ENCODE measurements around the gene CREB3L1.

CREB3L1 gene

DNA sequence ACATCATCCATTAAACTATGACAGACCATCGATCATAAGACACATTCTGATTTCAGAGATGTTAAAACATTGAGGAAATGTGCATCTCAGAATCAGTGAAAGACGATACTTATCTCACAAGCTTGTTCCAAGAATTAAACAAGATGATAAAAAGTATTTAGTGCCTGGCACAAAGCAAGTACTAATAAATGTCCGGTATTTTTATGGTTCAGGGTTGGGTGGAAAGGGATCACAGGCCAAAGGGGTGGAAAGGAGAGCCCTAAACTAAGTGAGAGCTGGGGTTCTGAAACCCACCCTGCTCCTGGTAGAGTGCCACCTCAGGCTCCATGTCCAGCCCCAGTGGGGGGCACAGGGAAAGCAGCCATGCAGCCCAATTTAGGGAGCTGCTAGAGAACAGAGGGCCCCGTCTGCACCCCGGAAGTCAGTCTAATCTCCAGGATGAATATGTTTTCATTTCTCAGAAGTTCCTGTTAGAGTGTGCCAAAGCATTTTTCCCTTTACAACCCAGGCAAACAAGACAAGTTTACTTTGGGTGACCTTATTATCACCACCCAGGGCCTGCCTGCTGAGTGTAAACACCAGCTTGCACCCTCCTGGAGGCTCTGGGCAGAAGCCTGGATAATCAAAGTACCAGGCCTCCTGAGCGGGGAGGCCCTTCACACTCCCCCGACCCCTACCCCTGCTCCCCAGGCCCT lies 3.8 kb upstream of the CREB3L1 start:
- no peak for DNase-seq

DNA sequence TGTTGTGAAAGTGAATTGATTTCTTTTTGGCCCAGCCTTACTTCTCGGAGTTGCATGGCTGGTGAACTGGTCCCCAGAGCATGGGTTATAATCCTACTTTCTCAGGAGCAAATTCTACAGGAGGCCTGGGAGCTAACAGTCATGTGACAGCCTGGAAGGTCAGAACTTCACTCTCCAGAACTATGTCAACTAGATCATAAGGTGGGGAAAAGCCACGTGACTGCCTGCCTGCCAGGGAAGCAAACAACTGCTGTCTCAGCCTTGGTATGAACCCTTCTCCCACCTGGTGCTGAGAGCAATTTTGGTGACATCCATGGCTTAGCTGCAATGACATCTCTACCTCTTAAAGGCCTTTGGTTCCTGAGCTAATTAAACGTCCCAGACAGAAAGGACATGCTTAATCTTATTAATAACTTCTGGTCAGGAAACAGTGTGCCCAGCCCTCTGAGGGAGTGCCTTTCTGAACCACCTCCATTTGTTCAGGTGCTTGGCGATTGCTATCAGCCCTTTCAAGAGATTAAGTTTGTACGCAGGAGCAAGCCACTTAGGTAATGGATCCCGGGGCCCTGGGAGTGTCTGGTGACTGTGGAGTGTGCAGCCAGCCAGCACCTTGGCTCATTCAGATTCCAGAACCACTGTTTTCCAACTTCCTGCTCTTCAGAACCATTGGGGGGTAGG lies 1.4 kb upstream of the CREB3L1 start:
- DNase-seq, result no peak

DNA sequence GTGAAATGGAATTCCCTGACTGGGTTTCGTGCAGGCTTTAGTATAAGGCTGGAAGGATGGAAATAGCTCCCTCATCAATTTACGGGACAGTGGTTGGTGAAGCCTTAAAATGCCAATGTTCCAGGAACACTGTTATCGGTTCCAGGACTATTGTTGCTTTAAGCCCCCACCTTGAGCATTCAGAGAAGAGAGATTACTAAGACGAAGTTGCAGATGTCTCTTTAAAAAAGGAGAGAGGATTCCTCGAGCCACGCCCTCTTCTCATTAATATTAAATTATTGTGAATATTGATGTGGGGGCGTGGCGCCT lies 195 bp upstream of the CREB3L1 start:
- no peak for DNase-seq

DNA sequence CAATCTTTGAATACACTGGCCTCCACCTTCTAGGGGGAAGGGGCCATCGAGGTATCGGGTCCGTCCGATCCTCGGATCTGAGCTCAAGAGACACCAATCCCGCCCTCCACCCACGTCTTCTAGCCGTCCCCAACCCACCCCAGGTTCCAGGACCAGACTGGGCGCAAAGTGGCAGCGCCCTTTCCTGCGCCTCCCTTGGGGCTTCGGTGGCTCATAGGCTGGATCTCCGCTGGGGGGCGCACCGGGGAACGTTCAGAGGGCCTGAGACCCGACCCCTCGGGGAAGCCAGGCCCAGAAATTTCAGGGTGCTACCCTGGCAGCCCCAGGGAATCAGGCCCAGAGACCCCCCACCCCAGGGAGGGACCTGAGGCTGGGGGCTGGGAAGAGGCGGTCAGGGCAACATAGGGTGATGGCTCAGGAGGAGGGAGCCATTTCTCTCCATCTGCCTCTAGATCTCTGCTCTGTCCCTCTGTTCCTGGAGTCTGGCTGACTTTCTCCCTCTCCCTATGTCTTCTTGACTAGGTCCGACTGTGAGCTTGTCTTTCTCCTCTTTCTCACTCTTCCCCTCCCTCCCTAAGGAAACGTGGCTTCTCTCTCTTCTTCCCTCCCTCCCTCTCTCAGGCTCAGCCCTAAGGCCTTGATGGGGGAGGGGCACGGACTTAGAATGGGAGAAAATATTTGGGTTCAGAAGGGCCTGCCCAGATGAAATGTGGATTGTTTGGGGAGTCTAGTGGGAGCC lies 1.1 kb downstream of the CREB3L1 start:
- DNase-seq, result no peak

DNA sequence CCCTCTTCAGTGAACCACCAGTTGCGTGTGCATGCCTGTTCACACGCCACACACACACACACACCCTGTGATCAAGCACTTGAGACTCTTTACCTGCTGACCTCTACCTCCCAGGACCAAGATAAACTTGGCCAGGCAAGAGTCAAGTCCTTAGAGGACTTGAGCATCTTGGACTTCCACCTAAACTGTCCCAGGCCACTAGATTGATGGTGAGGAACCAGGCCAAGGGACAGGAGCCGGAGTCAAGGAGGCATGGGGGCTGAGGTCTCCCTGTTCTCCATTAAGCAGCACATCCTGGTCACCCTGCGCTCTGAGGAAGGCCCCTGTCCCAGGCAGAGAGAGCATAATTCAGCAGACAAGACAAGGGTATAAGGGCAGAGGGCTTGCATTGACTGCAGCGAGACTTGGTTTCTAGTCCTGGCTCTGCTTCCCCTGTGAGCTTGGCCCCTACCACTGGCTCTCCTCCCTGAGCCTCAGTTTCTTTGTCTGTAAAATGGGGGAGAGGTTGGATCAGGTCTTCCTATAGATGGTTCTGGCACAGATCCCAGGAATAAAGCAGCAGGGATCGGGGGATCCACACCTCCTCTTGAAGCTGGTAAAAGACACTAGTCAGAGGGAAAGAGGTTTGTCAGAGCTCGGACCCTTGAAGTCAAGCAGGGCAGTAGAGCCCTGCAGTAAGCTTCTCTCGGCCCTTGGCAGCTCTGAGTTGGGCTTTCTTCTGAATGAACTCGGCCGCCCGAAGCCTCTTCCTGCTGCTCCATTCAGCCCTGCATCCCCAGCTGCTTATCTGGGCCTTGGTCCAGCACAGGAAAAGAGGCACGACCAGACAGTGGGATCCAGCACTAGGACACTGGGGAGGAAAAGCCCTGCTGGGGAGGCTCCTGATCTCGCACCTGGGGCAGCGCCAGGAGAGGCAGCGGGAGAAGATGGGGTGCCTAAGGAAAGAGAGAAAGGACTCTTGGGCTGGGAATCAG lies 2.0 kb downstream of the CREB3L1 start:
- DNase-seq, result no peak

DNA sequence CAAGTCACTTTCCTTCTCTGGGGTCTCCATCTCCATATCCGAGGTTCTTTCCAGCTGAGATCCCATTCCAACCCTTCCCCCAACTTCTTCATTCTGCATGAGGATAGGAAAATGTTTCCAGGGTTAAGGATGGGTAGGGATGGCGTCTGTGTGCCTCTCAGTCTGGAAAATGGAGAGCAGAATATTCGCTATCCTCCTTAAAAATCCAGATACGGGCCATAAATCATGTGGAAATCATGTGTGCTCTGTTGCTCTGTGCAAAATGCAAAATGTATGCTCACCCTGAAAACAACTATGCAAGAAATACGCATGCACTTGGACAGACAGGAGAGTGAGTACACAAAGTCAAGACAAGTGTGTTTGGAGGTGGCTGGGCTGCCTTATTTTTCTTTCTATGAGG lies 3.2 kb downstream of the CREB3L1 start:
- DNase-seq, result no peak

DNA sequence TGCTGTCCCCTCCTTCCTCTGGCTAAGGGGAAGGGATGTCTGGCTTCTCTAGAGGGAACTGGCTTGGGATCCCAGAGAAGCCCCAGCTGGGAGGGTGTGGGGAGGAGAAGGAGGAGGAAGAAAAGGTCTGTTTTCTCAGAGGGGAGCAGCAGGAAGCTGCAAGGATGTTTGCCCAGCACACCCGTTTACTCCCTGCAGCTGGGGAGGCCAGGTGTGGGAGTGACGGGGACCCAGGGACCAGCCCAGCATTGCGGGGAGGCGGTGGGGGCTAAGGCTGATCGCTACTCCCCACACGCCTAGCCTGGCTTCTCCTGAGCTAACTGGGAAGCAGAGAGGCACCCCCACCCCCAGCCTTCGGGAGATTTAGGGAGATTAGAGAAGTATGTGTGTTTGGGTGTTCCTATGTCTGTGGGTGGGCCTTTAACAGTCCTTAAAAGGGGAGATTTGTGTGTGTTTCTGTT lies 3.9 kb downstream of the CREB3L1 start:
- DNase-seq, result no peak

DNA sequence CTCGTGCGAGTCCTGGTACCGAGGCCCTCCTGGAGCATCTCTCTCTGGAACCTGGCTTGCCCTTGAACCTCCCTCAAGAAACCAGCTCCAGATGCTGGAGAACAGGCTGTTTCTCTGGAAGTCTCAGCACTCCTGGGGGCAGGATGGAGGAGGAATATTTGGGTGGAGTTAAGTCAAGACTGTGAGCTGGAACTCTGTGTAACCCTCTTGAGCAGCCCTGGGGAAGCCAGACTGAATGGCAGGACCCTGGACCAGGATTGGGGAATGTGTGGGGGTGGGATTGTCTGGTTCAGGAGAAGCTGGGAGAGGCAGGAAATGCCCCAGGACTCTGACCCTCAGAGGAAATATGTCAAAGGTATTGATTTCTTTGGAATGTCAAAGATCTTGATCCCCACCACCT lies 7.7 kb downstream of the CREB3L1 start:
- DNase-seq, result no peak

DNA sequence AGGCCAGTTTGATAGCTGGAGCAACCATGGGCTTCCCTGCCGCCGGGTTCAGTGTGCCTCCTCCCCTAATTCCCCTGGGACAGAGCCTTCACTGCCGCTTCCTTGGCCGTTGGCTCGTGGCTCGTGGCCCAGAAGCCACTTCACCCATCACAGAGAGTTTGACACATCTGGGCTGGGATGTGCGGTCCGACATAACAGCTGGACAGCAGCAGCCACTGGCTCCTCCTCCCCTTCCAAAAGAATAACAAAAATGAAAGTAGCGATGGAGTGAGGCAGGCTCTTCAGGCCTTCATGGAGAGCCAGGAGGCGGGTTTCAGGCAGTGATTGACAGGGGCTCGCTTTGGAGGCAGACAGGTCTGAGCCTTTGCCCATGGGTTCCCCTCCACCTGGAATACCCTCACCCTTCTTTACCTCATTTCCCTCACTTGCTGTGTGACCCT lies 8.2 kb downstream of the CREB3L1 start:
- DNase-seq, result no peak

DNA sequence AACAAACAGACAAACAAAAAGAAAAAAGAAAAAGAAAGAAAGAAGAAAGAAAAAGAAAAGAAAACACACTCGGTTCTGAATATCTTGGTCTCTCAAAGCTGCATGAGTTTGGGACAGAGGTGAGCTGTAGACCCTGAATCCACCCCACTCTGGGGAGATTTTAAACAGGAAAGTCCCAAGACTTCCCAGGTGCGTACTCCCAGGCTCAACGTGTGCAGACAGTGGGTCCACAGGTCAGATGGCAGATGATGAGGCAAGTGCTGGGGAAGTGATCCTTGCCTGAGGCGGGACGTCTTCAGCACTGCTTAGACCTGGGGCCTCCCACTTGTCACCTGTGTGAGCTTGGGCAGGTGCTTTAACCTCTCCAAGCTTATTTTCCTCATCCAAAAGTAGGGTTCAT lies 9.3 kb downstream of the CREB3L1 start:
- DNase-seq, result no peak

DNA sequence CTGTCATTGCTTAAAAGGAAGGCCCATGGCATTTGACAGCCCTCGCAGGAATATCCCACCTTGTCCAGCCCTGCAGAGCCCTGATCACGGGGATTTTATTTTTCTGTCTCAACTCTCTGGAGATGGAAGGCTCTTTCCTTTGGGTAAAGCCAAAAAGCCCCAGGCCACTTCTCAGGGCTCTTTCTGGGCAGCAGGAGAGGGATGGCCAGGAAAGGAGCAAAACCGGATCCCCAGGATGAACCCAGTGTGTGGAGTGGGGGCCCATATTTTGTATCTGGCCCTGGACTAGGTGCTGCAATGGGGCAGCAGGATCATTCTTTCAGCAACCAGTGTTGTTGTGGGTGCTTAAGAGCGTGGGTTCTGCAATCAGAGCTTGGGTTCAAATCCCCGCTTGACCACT lies 11.0 kb downstream of the CREB3L1 start:
- DNase-seq, result no peak

DNA sequence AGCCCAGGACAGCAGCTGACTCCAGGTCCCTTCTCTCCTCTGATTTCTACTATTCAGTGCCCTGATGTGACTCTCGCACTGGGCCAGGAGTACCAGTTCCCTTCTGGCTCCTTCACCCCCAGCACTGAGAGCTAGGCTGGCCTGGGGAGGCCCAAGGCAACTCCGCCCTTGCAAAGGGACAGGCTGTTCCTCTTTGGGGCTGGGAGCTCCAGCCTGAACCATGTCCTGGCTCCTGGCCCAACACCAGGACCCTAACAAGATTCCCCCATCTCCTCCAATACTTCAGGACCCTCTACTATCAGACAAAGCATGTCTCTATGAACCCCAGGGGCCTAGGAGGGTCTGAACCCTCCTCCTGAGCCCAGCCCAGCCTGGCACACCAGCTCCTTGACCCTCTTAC lies 12.5 kb downstream of the CREB3L1 start:
- DNase-seq, result no peak

DNA sequence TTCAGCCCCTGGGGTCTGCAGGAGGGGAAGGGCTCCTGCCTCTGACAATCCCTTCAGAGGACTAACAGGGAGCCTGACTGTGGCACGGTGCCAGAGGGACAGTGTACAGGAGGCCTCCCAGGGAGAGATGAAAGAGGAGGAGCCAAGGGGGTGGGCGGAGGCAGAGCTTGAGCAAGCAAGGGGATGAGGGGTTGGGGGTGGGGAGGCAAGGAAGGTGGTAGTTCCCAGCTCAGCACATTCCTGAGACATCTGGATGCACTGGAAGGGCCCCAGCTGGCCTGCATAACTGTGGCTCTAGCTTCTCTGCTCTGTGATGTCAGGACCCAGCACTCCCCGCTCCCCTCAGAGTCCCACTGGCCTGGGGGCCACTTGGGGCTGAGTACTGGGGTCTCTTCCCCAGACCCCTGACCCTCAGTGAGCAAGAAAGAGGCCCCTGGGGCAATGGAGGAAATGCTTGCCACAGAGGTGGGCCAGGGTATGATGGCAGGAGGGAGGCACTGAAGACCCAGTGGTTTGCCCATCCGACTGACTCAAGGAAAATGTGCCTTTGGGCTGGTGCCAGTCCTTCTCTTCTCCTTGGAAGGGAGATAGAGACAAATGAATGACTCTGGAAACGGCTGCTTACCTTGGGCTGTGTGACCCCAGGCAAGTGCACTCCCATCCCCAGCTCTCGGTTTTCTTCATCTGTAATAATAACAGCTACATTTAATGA lies 13.3 kb downstream of the CREB3L1 start:
- no peak for DNase-seq

DNA sequence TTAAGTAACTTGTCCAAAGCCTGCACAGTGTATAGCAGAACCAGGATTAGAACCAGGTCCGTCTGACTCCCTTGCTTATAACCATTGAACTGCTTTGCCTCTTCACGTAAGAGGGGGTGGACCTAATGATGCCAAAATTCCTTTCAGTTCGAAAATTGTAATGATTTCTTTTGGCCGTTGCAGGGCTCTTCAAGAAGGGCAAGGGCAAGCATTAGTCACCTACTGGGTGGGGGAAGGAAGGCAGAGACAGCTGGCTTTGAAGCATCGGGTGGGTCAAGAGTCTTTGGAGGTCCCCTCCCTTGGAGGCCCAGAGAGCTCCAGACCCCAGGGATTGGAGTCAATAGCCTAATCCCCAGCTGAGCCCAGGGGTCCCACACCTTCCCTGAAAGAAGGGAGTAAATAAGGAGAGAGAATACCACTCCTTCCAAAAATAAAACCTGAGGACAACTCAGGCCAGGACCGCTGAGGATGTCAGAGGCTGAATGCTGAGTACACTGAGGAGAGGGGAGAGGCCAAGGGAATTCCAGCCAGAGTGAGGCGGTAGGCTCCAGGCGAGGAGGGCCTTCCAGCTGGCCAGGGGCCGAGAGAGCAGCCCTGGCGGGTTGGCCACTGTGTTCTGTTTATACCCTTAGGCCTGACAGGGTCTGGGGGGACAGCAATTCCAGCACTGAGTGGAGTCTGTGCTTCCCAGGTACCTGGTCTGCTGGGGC lies 14.1 kb downstream of the CREB3L1 start:
- DNase-seq, result no peak

DNA sequence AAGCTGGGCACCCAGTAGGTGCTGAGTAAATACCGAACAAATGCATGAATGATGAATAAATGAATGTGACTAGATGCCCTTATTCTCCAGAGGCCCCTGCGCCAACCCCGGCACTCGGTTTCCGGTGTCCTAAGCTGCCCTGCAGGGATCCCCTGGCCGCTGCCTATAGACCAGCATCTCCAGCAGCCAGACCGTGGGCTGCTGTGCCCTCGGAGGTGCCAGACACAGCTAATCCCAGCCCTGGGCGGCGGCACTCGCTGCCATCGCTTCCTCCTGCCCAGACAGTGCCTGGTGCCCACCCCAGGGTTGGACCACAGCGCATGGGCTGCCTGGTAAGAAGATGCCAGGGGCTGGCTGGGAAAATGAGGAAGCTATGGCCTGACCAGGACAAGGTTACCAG lies 15.6 kb downstream of the CREB3L1 start:
- DNase-seq, result no peak

DNA sequence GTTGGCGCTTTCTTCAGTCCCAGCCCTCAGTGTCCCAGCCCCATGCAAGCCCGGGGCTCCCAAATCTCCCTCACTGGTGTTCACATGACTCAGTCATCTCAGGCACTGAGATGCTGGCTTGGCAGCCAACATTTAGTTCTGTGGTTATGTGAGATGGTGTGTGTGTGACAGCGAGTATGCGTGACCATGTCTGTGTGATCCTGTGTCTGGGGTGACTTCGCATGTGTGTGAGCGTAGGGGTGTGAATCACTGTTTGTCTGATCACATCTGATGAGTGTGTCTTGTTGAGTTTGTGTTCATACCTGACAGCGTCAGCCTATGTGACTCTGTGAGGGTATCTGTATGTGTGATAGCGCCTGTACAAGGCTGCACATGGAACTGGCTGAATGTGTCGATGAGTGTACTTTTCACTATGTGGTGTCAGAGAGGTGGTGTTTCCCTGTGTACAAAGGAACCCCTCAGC lies 16.2 kb downstream of the CREB3L1 start:
- no peak for DNase-seq

DNA sequence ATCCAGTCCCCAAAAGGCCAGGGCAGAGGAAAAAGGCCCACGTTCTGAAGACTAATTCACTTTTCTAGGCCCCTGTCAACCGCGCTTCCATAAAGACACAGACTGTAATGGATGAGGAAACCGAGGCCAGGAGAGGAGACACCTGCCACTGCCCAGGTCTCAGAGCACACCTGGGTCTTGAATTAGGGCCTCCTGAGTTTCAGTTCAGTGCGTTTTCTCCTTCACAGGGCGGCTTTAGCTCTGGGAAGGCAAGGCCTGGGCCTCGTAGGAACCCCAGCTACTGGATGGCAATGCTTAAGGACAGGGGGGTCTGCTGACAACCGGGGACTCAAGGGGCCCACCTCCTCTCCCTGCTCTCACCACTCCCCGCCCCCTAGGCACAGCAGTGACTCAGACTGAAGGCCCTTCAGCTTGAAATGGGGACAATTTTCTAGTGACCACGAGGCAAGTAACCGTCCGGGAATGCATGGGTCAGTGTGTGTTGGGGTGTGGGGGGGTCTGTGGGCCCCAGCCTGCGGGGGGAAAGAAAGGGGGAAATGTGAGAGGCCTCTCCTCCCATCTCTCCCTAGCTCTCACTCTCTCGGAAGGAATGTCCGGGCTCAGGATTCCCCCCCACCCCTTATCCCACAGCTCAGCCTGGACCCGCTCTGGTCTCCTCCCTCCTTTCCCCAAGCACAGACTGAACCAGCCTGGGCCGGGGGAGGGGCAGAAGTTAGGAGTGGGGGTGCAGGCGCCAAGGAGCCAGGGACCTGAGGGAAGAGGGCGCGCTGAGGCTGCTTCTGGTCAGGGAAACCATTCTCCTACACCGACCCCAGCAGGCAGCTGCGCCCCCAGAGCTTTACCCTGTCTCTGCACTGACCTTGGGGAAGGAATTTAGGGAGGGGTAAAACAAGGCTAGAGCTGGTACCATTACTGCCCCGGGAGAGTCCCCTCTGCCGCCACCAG lies 17.2 kb downstream of the CREB3L1 start:
- no peak for DNase-seq

DNA sequence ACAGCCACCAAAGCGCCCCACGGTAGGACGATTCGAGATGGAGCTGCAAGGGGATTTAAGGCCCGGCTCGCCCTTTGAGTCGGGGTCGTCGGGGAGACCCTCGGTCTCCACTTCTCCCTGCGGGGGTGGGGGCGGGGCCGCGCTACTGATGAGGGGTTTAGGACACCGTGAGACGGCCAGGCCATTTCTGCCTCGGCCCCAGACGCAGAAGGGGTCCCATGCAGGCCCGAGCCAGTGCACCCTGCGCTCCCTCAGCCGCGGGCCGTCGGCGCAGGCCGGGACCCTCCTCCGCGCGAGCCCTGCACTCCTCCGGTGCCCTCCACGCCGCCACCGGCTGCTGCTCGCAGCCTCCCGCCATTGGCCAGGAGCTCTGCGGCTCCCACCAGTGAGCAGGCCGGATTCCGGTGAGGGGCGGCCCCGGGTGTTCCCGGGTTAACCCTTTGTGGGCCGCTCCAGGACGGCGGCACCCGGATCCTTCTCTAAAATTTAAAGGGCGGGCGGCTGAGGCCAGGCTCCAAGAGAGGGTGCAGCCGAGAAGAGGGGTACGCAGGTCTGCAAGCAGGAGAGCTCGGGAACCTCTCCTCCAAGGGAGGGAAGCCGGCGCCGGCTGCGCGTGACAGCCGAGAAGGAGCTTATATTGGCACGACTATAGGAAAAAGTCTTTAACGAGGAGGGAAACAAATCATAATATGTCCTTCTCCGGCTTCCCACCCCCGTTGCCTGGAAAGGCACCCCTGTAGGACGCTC lies 18.0 kb downstream of the CREB3L1 start:
- DNase-seq, result peak; percentile 71

DNA sequence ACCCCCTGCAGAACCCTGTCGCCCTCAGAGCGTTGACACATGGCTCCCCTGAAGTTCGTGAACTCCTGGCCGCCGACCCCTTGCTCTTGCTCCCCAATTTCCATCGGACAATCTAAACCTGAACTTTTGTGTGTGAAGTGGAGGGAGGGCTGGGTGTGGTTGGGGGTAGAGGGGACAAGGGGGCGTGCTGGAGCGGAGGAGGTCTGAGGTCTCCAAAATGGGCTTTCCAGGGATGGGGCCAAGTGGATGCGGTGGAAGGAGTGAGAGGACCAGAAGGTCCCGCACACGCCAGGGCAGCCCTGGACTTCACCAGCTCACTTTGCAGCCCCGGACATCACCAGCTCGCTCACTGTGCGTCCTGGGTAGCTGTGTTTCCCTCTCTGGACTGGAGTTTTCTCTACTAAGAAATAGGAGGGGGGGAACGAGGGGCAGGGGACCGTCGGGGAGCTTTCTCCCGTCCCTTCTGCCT lies 18.6 kb downstream of the CREB3L1 start:
- DNase-seq, result no peak

All from central memory CD4-positive, alpha-beta T cell (primary cell).